Fibroblast of lung (primary cell): ENCODE results near the gene MEP1B. TPM values are rescaled to one million over a fixed set of nuclear protein-coding genes. Genes with fewer than 3 reads are reported as not detected.

ENCODE experiments used
- DNase-seq, 2 donors: peaks; one replicate each; pipeline versions ENCODE4 v3.0.0 to v3.0.0-alpha.2; 2010; ENCODE audit warnings: low read depth in 2 of 2
- H2AFZ ChIP-seq: 2 replicates; pipeline ENCODE4 v1.5.1; 2012; ENCODE audit warnings: low read length, control low read depth, inconsistent platforms
- H3K27ac ChIP-seq: 2 replicates; pipeline ENCODE4 v1.5.1; 2011; ENCODE audit warnings: low read length, control low read depth; ENCODE audit not compliant: insufficient read depth
- H3K27me3 ChIP-seq: 2 replicates; pipeline ENCODE4 v1.5.1; 2011; ENCODE audit warnings: mild to moderate bottlenecking, low read length; ENCODE audit not compliant: control insufficient read depth, insufficient read depth
- H3K36me3 ChIP-seq: 2 replicates; pipeline ENCODE4 v1.5.1; 2011; ENCODE audit warnings: low read length; ENCODE audit not compliant: control insufficient read depth, insufficient read depth
- H3K4me1 ChIP-seq: 2 replicates; pipeline ENCODE4 v1.5.1; 2011; ENCODE audit warnings: low read length; ENCODE audit not compliant: control insufficient read depth, insufficient read depth; ENCODE audit errors: extremely low read depth
- H3K4me2 ChIP-seq: 2 replicates; pipeline ENCODE4 v1.5.1; 2011; ENCODE audit warnings: low read length, control low read depth; ENCODE audit not compliant: insufficient read depth; ENCODE audit errors: extremely low read depth
- H3K4me3 ChIP-seq, 4 experiments: fragments of 200-600 bp in 1 of 4; sonication (generic) in 1 of 4; replicated peaks in 1 of 4; 2 replicates each; pipeline ENCODE4 v1.5.1; 2011 to 2016; ENCODE audit warnings: low read length in 4 of 4, low read depth in 3 of 4, mild to moderate bottlenecking in 3 of 4, control low read depth in 2 of 4, inconsistent platforms in 1 of 4, mixed read lengths in 1 of 4; ENCODE audit not compliant: insufficient read depth in 1 of 4; ENCODE audit errors: control extremely low read depth in 1 of 4
- H3K79me2 ChIP-seq: 2 replicates; pipeline ENCODE4 v1.5.1; 2012; ENCODE audit warnings: mild to moderate bottlenecking, low read length, inconsistent platforms; ENCODE audit not compliant: control insufficient read depth, insufficient read depth
- H3K9ac ChIP-seq: 2 replicates; pipeline ENCODE4 v1.5.1; 2011; ENCODE audit warnings: mild to moderate bottlenecking, low read length, control low read depth; ENCODE audit not compliant: insufficient read depth
- H3K9me3 ChIP-seq: 2 replicates; pipeline ENCODE4 v1.5.1; 2012; ENCODE audit warnings: low read depth, low read length; ENCODE audit not compliant: control insufficient read depth, insufficient read depth
- H4K20me1 ChIP-seq: 2 replicates; pipeline ENCODE4 v1.5.1; 2011; ENCODE audit warnings: low read length; ENCODE audit not compliant: control insufficient read depth, insufficient read depth; ENCODE audit errors: extremely low read depth
- CTCF ChIP-seq, 2 donors: IDR thresholded peaks in 1 of 2; conservative IDR thresholded peaks in 1 of 2; 1 replicate in 1 of 2; 2 replicates in 1 of 2; pipeline ENCODE4 v1.5.1; 2011 to 2012; ENCODE audit warnings: low read length in 2 of 2, control low read depth in 1 of 2, inconsistent platforms in 1 of 2, low read depth in 1 of 2, mild to moderate bottlenecking in 1 of 2
- EZH2 ChIP-seq: IDR thresholded peaks from 2 replicates; pipeline ENCODE4 v1.5.1; 2012; ENCODE audit warnings: low read length, control low read depth, mild to moderate bottlenecking; ENCODE audit errors: missing control alignments
- polyA plus RNA-seq, 2 donors: library from polyadenylated mRNA; depleted of rRNA in 1 of 2; stranded (reverse) in 1 of 2; unstranded in 1 of 2; fragments of >200 nt; gene quantifications; 2 replicates each; pipeline ENCODE4 v1.2.1, GENCODE V29; 2011 to 2012; ENCODE audit warnings: missing spikeins in 1 of 2
- total RNA-seq: library from RNA; depleted of rRNA; stranded (reverse); fragments of >200 nt; gene quantifications from 2 replicates; pipeline ENCODE4 v1.2.1, GENCODE V29; 2014

The MEP1B gene
- total and polyA plus RNA-seq, 2 donors (not counting 1 experiment from before 2014, with no cell fraction given), result under 0.01 TPM; not detected in 1

DNA sequence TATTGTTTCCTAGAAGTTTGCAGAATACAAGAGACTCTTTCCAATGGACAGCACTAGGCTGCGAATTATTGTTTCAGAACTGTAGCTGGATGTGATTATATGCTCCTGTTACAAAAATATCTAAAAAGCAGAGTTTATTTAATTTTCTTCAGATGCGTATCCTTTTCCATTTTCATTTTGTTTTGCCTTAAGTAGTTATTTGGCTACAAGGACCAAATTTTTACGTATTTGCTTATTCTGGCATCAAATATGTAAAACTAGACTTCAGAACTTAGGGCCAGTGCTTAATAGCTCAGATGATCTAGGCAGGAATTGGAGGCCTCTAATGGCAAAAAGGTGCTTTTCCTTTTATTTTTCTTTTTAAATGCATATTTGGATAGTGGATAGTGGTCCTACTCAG is 18.7 kb downstream of the MEP1B start:
- Histone ChIP-seq H3K79me2 (no peaks in the 10 kb centered on the region), H3K4me1 (no peaks in the 10 kb centered on the region), H4K20me1 (no peaks in the 10 kb centered on the region), H3K4me2 (no peak overlapping the region), H3K9me3 (no peaks in the 10 kb centered on the region), H3K9ac (no peak overlapping the region), H3K27ac (no peak overlapping the region), H2AFZ (no peak overlapping the region), H3K36me3 (no peaks in the 10 kb centered on the region), H3K27me3 (no peaks in the 10 kb centered on the region), H3K4me3 (no peak overlapping the region)
- TF ChIP-seq CTCF (conservative IDR thresholded peaks at IDR 0.05 in 1 of 2, IDR thresholded peaks at IDR 0.05 in 1 of 2; ENCODE audit: low read depth in 1 of 2, low read length in 2 of 2) (no peak), EZH2 (no peak)
- no peak for DNase-seq

DNA sequence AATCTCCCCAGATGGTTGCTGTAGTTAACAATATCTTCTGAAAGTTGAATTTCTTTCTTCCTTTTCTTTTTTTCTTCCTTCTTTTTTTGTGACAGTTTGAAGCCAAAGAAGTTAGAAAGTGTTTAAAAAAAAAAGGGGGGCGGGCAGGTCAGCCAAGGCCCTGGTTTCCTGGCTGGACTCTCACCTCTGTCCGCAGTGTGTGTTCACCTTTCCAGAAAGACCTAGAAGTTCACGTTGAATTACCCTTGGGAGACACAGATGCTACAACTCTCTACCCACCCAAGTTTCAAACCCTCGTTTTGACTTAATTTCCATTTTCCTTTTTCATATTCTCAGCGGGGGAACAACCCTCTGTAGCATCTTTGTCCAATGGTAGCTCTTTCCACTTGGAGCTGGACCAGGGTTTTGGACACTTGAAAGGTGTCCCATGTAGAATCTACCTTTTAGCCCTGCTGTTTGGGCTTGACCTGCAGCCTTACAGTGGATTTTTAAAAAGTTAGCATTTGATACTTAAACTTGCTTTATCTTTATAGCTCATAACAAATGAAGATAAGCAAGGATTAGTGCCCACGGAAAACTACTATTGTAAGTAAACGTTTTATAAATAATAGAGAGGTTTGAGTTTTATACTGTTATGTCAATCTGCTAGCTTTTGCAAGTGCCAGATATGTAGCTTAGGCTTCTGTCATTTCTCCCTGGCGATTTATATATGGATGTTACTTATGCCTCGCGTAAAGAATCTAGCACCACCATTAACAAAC is 20.0 kb downstream of the MEP1B start:
- H3K4me3 ChIP-seq, result no peak overlapping the region
- H3K27me3 ChIP-seq, result no peaks in the 10 kb centered on the region
- no peaks in the 10 kb centered on the region for H3K79me2 ChIP-seq
- H3K9me3 ChIP-seq, result no peaks in the 10 kb centered on the region
- H3K4me1 ChIP-seq, result no peaks in the 10 kb centered on the region
- no peak overlapping the region for H2AFZ ChIP-seq
- H3K27ac ChIP-seq, result no peak overlapping the region
- H4K20me1 ChIP-seq, result no peaks in the 10 kb centered on the region
- DNase-seq, result no peak
- no peak overlapping the region for H3K9ac ChIP-seq
- TF ChIP-seq CTCF (conservative IDR thresholded peaks at IDR 0.05 in 1 of 2, IDR thresholded peaks at IDR 0.05 in 1 of 2; ENCODE audit: low read depth in 1 of 2, low read length in 2 of 2) (no peak), EZH2 (no peak)
- no peak overlapping the region for H3K4me2 ChIP-seq
- H3K36me3 ChIP-seq, result no peaks in the 10 kb centered on the region

DNA sequence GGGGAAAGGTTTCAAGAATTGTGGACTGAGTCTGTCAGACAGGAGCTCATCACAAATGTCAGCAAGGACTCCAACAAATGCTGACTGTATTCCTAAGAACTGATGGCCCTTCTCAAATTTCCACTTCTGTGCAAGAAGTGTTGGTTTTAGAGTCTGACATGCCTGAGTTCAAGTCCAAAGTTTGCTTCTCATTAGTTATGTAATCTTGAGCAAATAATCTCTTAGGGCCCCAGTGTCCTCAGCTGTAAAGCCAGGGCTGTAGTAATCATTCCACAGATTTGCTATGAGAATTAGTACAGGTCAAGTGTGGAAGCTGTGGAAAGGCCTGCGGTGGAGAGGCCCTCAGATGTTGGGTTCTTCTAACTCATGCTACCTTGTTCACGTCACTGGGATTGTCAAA is 23.9 kb downstream of the MEP1B start:
- Histone ChIP-seq H2AFZ (no peak overlapping the region), H3K79me2 (no peaks in the 10 kb centered on the region), H3K9me3 (no peaks in the 10 kb centered on the region), H3K4me1 (no peaks in the 10 kb centered on the region), H3K27ac (no peak overlapping the region), H3K36me3 (no peaks in the 10 kb centered on the region), H3K4me3 (no peak overlapping the region), H3K9ac (no peak overlapping the region), H3K27me3 (no peaks in the 10 kb centered on the region), H3K4me2 (no peak overlapping the region), H4K20me1 (no peaks in the 10 kb centered on the region)
- no peak for TF ChIP-seq CTCF (conservative IDR thresholded peaks at IDR 0.05 in 1 of 2, IDR thresholded peaks at IDR 0.05 in 1 of 2; ENCODE audit: low read depth in 1 of 2, low read length in 2 of 2)
- no peak for TF ChIP-seq EZH2
- no peak for DNase-seq
